Left lung (tissue), 10 donors: ENCODE measurements around the gene IGSF5. TPM values are rescaled to one million over a fixed set of nuclear protein-coding genes. Genes with fewer than 3 reads are reported as not detected.

Experiments
- ATAC-seq: fragments of 200-7000 bp; cut with Tn5 transposase; one replicate; pipeline ENCODE4 v1.9.1; 2020; ENCODE audit warnings: moderate library complexity
- DNase-seq, 4 donors: peaks; one replicate each; pipeline ENCODE4 v3.0.0-alpha.2; 2013 to 2020
- H3K27ac ChIP-seq, 2 donors: fragments of 200-600 bp; sonication (generic) in 1 of 2; one replicate each; pipeline versions ENCODE4 v1.5.0 to v1.8.0; 2020 to 2021
- H3K27me3 ChIP-seq, 2 donors: fragments of 200-600 bp; sonication (generic) in 1 of 2; one replicate each; pipeline versions ENCODE4 v1.5.0 to v1.8.0; 2020 to 2021
- H3K36me3 ChIP-seq, 2 donors: fragments of 200-600 bp; sonication (generic) in 1 of 2; one replicate each; pipeline versions ENCODE4 v1.5.0 to v1.8.0; 2020 to 2021
- H3K4me1 ChIP-seq, 2 donors: fragments of 200-600 bp; one replicate each; pipeline ENCODE4 v1.8.0; 2021
- H3K4me3 ChIP-seq, 2 donors: fragments of 200-600 bp; sonication (generic) in 1 of 2; one replicate each; pipeline versions ENCODE4 v1.5.0 to v1.8.0; 2020 to 2021; ENCODE audit warnings: mild to moderate bottlenecking in 1 of 2
- H3K9me3 ChIP-seq, 2 donors: fragments of 200-600 bp; sonication (generic) in 1 of 2; one replicate each; pipeline versions ENCODE4 v1.5.0 to v1.8.0; 2020 to 2021
- CTCF ChIP-seq, 2 donors: fragments of 200-600 bp; sonication (generic) in 1 of 2; IDR thresholded peaks; one replicate each; pipeline versions ENCODE4 v1.5.0 to v1.8.0; 2021; ENCODE audit warnings: antibody characterized with exemption in 2 of 2
- intact Hi-C, 2 donors: fragments of 100-400 bp; cut with DNase I; formaldehyde crosslinking; loops; one replicate each; pipeline versions ENCODE4 v1.11.2 to v1.14.2; 2022
- polyA plus RNA-seq, 6 donors: library from polyadenylated mRNA; unstranded; fragments of 120-200 nt; gene quantifications; one replicate each; pipeline ENCODE4 v1.2.1, GENCODE V29; 2013; ENCODE audit not compliant: insufficient read length in 6 of 6
- total RNA-seq, 2 donors: library from RNA; stranded (reverse); fragmentation: NEBNext Ultra II Directional; extraction: Animal tissue kit (Norgen Biotek cat#: 25700); gene quantifications; one replicate each; pipeline ENCODE4 v1.2.1, GENCODE V29; 2021
- donor health status: DM: no; HTN: yes; CAD: no.
- donor health status: DM: no; HTN: no; CAD: no.

Gene IGSF5
- total and polyA plus RNA-seq, 8 donors, result 0.24 to 0.70 (median 0.39) TPM; not detected in 2

GRCh38 chr21:39754811-39755210 lies 9.8 kb downstream of the IGSF5 start:
- H3K4me3 ChIP-seq, result no peak overlapping the region
- H3K27ac ChIP-seq, result no peak overlapping the region
- H3K36me3 ChIP-seq, result no peaks in the 10 kb centered on the region
- peaks cover 0 to 20% of the 10 kb centered on the region in 2 donors for H3K9me3 ChIP-seq
- DNase-seq (no peak), ATAC-seq (no peak)
- no peaks in the 10 kb centered on the region for H3K4me1 ChIP-seq
- H3K27me3 ChIP-seq, result no peaks in the 10 kb centered on the region
- TF ChIP-seq CTCF (IDR thresholded peaks at IDR 0.05), result no peak
- intact Hi-C loops, result no loop called here

DNA sequence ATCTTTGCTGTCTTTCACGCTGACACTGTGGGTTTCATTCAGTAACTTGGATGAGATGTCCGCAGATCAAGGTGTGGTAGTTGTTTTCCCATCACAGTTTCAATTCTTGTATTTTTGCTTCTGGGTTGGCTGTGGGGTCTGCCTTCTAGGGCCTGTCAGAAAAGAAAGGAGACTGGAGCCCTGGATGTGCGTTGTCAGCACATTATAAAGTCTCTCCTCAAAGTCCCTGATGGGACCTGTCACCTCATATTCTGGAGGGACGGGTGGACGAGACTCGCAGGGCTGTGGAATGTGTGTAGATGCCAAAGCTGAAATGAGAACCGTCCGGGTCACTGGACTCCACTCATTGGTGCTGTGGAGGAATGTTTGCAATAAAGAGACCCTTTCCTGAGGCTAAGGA lies 11.3 kb downstream of the IGSF5 start:
- no peak for TF ChIP-seq CTCF (IDR thresholded peaks at IDR 0.05)
- H3K27me3 ChIP-seq, result no peaks in the 10 kb centered on the region
- intact Hi-C loops, result no loop called here
- ATAC-seq (no peak), DNase-seq (no peak)
- no peaks in the 10 kb centered on the region for H3K36me3 ChIP-seq
- no peak overlapping the region for H3K27ac ChIP-seq
- H3K4me3 ChIP-seq, result no peak overlapping the region
- H3K9me3 ChIP-seq, result peaks cover 0 to 20% of the 10 kb centered on the region in 2 donors
- H3K4me1 ChIP-seq, result no peaks in the 10 kb centered on the region

DNA sequence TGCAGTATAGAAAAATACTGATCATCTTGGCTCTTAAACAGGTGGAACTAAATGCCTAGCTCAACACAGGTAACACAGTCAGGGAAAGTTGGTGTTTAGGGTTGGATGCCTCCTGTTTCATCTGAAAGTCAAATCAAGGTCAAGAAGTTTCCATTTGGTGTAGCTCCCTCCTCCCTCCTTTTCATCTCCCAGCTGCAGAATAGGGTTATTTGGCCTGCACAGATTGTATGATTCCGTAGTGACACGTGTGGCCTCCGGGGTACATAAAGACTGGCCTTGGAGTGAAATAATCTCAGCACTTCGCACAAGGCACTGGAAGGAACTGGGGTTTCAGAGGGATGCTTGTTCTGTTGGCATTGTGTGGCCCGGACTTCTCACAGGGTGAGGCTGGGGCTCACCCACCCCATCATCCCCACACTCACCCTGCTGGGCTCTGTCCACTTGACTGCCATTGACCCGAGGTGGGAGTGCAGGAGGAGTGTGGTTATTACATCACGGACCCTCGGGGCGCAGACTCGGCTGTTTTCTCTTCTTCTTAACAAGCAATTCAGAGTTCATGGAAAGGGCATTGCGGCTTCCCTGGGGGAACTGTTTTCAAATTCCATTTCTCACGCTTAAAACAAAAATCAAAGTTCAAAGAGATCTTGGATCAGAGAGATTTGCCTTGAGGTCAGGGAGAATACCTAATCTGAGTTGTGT lies 18.4 kb downstream of the IGSF5 start:
- H3K27ac ChIP-seq, result no peak overlapping the region
- no peak for ATAC-seq

GRCh38 chr21:39774227-39774626 lies 29.2 kb downstream of the IGSF5 start:
- no peak for TF ChIP-seq CTCF (IDR thresholded peaks at IDR 0.05)
- H3K9me3 ChIP-seq, result no peaks in the 10 kb centered on the region
- DNase-seq (no peak), ATAC-seq (no peak)
- H3K4me1 ChIP-seq, result no peaks in the 10 kb centered on the region
- H3K36me3 ChIP-seq, result no peaks in the 10 kb centered on the region
- no peak overlapping the region for H3K4me3 ChIP-seq
- H3K27me3 ChIP-seq, result no peaks in the 10 kb centered on the region
- no peak overlapping the region for H3K27ac ChIP-seq
- intact Hi-C loops, result no loop called here

More for the DNA sequence above, 18.4 kb downstream of the IGSF5 start:
- no peaks in the 10 kb centered on the region for H3K36me3 ChIP-seq
- intact Hi-C loops, result no loop called here
- H3K4me3 ChIP-seq, result no peak overlapping the region
- peak in 1 of 4 donors; percentile 7 for DNase-seq
- no peaks in the 10 kb centered on the region for H3K27me3 ChIP-seq
- H3K4me1 ChIP-seq, result no peaks in the 10 kb centered on the region
- no peak for TF ChIP-seq CTCF (IDR thresholded peaks at IDR 0.05)
- no peaks in the 10 kb centered on the region for H3K9me3 ChIP-seq

DNA sequence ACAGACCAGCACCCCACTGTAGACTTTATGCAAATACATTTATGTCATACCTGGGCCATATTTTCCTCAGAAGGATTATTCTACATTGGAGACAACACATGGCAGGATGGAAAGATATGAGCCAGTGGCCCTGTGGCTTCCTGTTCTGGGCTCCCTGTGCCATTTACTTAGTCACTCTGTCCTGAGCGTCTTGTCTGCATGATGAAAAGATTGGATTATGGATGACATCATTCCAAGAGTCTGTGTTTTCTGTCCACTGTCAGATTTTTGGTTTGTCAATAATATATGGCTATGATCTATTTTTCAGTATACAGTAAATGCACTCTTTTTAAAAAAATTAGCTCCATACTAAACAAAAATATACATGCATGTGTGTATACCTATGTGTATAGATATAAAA lies 30.8 kb downstream of the IGSF5 start:
- Histone ChIP-seq H3K4me3 (no peak overlapping the region), H3K9me3 (no peaks in the 10 kb centered on the region), H3K36me3 (no peaks in the 10 kb centered on the region), H3K27ac (no peak overlapping the region), H3K4me1 (no peaks in the 10 kb centered on the region), H3K27me3 (no peaks in the 10 kb centered on the region)
- intact Hi-C loops, result no loop called here
- DNase-seq (no peak), ATAC-seq (no peak)
- no peak for TF ChIP-seq CTCF (IDR thresholded peaks at IDR 0.05)
